Karpas-422 (cell line): ENCODE measurements around the gene NPAS3. TPM values are rescaled to one million over a fixed set of nuclear protein-coding genes. Genes with fewer than 3 reads are reported as not detected.

Experiments
- DNase-seq: peaks from one replicate; pipeline ENCODE4 v3.0.0-alpha.2; 2015
- H2AFZ ChIP-seq: fragments of 200-600 bp; sonication (generic); 2 replicates; pipeline ENCODE4 v1.6.1; 2014; ENCODE audit warnings: antibody characterized with exemption, low read length, mixed read lengths
- H3K27ac ChIP-seq: fragments of 200-600 bp; sonication (generic); 2 replicates; pipeline ENCODE4 v1.5.1; 2014; ENCODE audit warnings: mild to moderate bottlenecking, low read length, moderate library complexity
- H3K27me3 ChIP-seq: fragments of 200-600 bp; sonication (generic); 2 replicates; pipeline ENCODE4 v1.6.1; 2014; ENCODE audit warnings: low read length, mixed read lengths
- H3K36me3 ChIP-seq: fragments of 200-600 bp; sonication (generic); 2 replicates; pipeline ENCODE4 v1.6.1; 2014; ENCODE audit warnings: low read length, mixed read lengths; ENCODE audit not compliant: insufficient read depth
- H3K4me1 ChIP-seq: fragments of 200-600 bp; sonication (generic); 2 replicates; pipeline ENCODE4 v1.6.1; 2014; ENCODE audit warnings: mild to moderate bottlenecking, low read length, mixed read lengths
- H3K4me2 ChIP-seq: fragments of 200-600 bp; sonication (generic); 2 replicates; pipeline ENCODE4 v1.6.1; 2014; ENCODE audit warnings: low read length, low read depth, mild to moderate bottlenecking; ENCODE audit not compliant: poor library complexity, severe bottlenecking
- H3K4me3 ChIP-seq: fragments of 200-600 bp; sonication (generic); 2 replicates; pipeline ENCODE4 v1.5.1; 2014; ENCODE audit warnings: mild to moderate bottlenecking, antibody characterized with exemption, low read length, mixed read lengths
- H3K79me2 ChIP-seq: fragments of 200-600 bp; sonication (generic); 2 replicates; pipeline ENCODE4 v1.6.1; 2014; ENCODE audit warnings: mild to moderate bottlenecking, low read length, mixed read lengths
- H3K9ac ChIP-seq: fragments of 200-600 bp; sonication (generic); 2 replicates; pipeline ENCODE4 v1.6.0; 2014; ENCODE audit warnings: low read length
- H3K9me2 ChIP-seq: fragments of 200-600 bp; sonication (generic), shearing (Covaris generic); replicated peaks from 2 replicates; pipeline ENCODE4 v1.6.0; 2014; ENCODE audit warnings: mild to moderate bottlenecking, low read length, moderate library complexity; ENCODE audit not compliant: insufficient read depth
- H3K9me3 ChIP-seq: fragments of 300-700, 200-600 bp; sonication (generic); 2 replicates; pipeline ENCODE4 v1.6.1; 2014; ENCODE audit warnings: low read length, mixed read lengths
- H4K20me1 ChIP-seq: fragments of 200-600 bp; sonication (generic); 2 replicates; pipeline ENCODE4 v1.6.1; 2014; ENCODE audit warnings: mild to moderate bottlenecking, antibody characterized with exemption, low read length, low read depth; ENCODE audit not compliant: insufficient read depth
- total RNA-seq: library from RNA; depleted of rRNA; stranded (reverse); fragments of >200 nt; shearing (Covaris generic); gene quantifications from 2 replicates; pipeline ENCODE4 v1.2.3, GENCODE V29; 2014; ENCODE audit warnings: low replicate concordance

The NPAS3 gene
- total RNA-seq, 1 experiment from 2014 or later, result 1.6 TPM

DNA sequence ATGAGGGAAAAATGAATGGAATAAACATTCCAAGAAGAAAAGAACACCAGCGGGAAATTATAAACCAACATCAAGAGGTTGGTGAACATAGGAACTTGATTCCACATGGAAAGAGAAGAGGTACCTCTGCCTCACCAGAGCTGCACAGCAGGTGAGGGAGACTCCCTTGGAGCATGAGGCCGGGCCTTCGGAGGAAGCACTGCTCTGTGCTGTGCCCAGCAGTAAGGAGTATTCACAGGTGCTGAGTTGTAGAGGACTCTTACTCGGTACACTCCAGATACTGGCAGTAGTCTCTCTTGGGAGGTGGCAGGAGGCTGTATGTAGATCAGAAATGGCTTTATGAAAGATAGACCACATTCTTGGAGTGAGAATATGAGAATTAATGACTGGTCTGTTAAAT lies 76.0 kb downstream of the NPAS3 start:
- no peaks in the 10 kb centered on the region for H3K27me3 ChIP-seq
- H2AFZ ChIP-seq, result no peak overlapping the region
- H3K27ac ChIP-seq, result no peak overlapping the region
- no peaks in the 10 kb centered on the region for H3K9me3 ChIP-seq
- H3K4me2 ChIP-seq, result no peak overlapping the region
- H3K9ac ChIP-seq, result no peak overlapping the region
- no peaks in the 10 kb centered on the region for H4K20me1 ChIP-seq
- no peaks in the 10 kb centered on the region for H3K4me1 ChIP-seq
- no peak for DNase-seq
- no peaks in the 10 kb centered on the region for H3K36me3 ChIP-seq
- H3K9me2 ChIP-seq, result no peaks in the 10 kb centered on the region
- H3K4me3 ChIP-seq, result no peak overlapping the region
- no peaks in the 10 kb centered on the region for H3K79me2 ChIP-seq

DNA sequence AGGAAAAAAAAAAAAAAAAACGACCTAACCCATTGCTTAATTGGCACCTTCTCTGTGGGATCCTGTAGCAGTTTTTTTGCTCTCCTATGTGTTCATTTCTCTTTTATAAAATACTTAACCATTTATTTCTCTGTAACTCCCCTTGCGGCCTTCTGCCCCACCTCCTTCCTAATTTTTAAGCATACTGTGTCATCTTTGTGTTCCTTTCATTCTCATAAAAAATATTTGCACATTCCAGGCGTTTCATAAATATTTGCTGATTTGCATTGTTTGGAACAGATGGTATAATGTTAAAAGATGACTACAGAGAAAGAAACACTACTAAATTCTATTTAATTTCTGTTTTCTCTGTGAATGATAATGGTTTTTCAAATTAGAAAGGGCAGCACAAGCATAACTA lies 77.9 kb downstream of the NPAS3 start:
- Histone ChIP-seq H4K20me1 (no peaks in the 10 kb centered on the region), H3K4me1 (no peaks in the 10 kb centered on the region), H3K4me3 (no peak overlapping the region), H3K9me2 (no peaks in the 10 kb centered on the region), H2AFZ (no peak overlapping the region), H3K4me2 (no peak overlapping the region), H3K36me3 (no peaks in the 10 kb centered on the region), H3K79me2 (no peaks in the 10 kb centered on the region), H3K9ac (no peak overlapping the region), H3K27ac (no peak overlapping the region), H3K9me3 (no peaks in the 10 kb centered on the region), H3K27me3 (no peaks in the 10 kb centered on the region)
- no peak for DNase-seq

DNA sequence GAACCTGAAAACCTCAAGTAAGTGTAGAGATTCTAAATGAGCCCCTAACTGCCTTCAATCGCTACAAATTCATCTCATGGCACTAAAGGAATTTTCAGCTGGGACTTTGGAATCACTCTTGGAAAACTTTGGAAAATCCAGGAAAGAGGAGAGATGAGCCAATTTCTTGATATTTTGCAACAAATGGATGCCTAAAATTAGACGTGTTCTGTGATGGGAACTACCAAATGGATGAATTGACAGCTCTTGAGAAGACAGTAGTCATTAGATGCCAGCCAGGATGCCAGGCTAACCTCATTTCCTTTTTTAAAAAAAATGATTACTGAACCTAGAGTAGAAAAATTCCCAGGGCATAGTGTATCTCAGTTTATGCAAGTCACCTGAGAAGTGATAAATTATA lies 78.3 kb downstream of the NPAS3 start:
- DNase-seq, result no peak
- no peaks in the 10 kb centered on the region for H3K4me1 ChIP-seq

DNA sequence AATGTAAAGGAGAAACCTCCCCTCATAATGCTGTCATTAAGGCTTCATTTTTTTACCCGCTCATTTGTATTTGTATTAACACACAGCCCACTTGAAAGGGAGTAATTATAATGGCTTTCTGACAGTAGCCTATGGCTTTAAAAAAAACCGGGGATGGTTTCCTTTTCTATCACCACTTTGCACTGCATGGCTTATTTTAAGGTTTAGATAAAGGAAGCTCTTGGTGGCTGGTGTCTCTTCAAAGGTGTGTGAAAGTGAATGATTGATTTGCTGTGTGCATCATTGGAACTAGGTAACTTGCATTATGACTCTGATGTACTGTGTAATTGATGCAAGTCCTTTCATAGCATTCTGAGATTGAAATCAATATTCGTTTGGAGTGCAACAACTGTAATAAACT lies 80.7 kb downstream of the NPAS3 start:
- Histone ChIP-seq H3K36me3 (no peaks in the 10 kb centered on the region), H3K4me2 (no peak overlapping the region), H3K9ac (no peak overlapping the region), H3K27ac (no peak overlapping the region), H3K27me3 (no peaks in the 10 kb centered on the region), H3K79me2 (no peaks in the 10 kb centered on the region), H3K4me1 (no peaks in the 10 kb centered on the region), H4K20me1 (no peaks in the 10 kb centered on the region), H3K4me3 (no peak overlapping the region), H3K9me3 (no peaks in the 10 kb centered on the region), H3K9me2 (no peaks in the 10 kb centered on the region), H2AFZ (no peak overlapping the region)
- DNase-seq, result no peak

More for the DNA sequence above, 78.3 kb downstream of the NPAS3 start:
- Histone ChIP-seq H3K4me2 (no peak overlapping the region), H3K36me3 (no peaks in the 10 kb centered on the region), H3K27ac (no peak overlapping the region), H3K79me2 (no peaks in the 10 kb centered on the region), H3K27me3 (no peaks in the 10 kb centered on the region), H2AFZ (no peak overlapping the region), H3K9me2 (no peaks in the 10 kb centered on the region), H3K9ac (no peak overlapping the region), H3K4me3 (no peak overlapping the region), H4K20me1 (no peaks in the 10 kb centered on the region), H3K9me3 (no peaks in the 10 kb centered on the region)

DNA sequence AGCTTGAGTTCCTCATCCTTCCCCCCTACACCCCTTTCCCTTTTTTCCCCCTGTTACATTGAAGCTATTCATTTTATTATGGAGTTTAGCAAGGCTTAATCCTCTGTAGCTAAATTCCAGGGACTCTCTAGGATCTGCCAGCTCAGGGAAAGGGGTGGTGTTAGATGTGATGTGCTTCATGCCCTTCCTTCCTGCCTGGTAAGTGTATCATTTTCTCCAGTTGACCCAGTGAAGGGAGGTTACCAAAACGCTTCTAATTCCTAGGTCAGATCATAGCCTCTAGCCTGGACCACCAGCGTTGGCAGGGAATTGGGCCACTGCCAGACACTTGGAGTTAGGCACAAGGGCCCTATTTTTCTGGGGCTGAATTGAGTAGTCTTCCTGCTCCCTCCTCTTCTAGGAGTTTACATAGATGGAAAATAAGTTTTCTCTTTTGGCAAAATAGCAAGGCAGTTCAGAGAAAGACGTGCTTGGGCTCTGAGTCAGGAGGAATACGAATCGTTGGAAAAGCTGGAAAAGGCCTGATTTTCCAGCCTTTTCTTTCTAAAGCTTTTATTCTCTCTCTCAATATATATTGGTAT lies 88.3 kb downstream of the NPAS3 start:
- Histone ChIP-seq H3K9me3 (no peaks in the 10 kb centered on the region; the same call in 1 of the 2 replicates), H2AFZ (no peak overlapping the region), H3K9me2 (no peaks in the 10 kb centered on the region), H3K27ac (no peak overlapping the region), H4K20me1 (no peaks in the 10 kb centered on the region), H3K4me3 (no peak overlapping the region), H3K4me1 (no peaks in the 10 kb centered on the region), H3K4me2 (no peak overlapping the region), H3K27me3 (no peaks in the 10 kb centered on the region), H3K36me3 (no peaks in the 10 kb centered on the region), H3K9ac (no peak overlapping the region), H3K79me2 (no peaks in the 10 kb centered on the region)
- no peak for DNase-seq

DNA sequence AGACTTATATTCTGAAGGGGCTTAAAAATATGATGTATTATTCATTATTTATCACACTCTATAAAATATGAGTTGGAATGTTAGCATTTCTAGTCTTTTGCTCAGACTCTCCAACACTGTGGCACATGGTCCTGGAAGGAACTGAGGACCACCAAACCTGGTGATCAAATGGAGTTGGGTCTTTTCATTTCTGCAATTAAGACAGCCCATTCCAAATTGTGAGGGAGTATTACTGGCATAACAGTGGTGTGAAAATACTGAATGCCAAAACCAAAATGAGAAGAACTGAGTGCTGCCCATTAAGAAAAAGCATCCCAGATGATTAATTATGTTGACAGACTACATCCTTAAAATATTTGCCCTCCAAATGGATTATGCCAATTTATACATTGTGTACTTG lies 90.8 kb downstream of the NPAS3 start:
- H3K9ac ChIP-seq, result no peak overlapping the region
- no peaks in the 10 kb centered on the region for H3K9me2 ChIP-seq
- DNase-seq, result no peak
- H3K4me2 ChIP-seq, result no peak overlapping the region
- no peaks in the 10 kb centered on the region; the same call in 1 of the 2 replicates for H3K9me3 ChIP-seq
- H3K79me2 ChIP-seq, result no peaks in the 10 kb centered on the region
- no peak overlapping the region for H2AFZ ChIP-seq
- H3K27me3 ChIP-seq, result no peaks in the 10 kb centered on the region
- no peaks in the 10 kb centered on the region for H3K36me3 ChIP-seq
- no peaks in the 10 kb centered on the region for H3K4me1 ChIP-seq
- no peaks in the 10 kb centered on the region for H4K20me1 ChIP-seq
- H3K27ac ChIP-seq, result no peak overlapping the region
- no peak overlapping the region for H3K4me3 ChIP-seq

DNA sequence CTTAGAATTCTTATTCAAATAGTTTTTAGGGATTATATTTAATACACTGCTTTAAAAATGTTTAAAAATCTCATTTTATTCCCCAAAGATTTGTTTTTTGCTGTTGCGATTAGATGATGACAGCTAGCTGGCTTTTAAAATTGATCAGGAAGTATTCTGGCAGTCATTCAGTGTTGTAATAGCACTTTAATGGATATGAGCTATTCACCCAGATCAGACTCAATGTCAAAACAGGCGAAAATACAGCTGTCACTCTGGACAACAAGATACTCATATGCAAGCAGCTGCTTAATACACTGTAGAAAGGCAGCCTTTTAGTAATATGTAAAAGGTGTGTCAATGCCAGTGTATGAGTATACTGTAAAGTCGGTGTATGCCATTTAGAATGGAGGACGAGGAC lies 91.7 kb downstream of the NPAS3 start:
- Histone ChIP-seq H3K79me2 (no peaks in the 10 kb centered on the region), H3K27me3 (no peaks in the 10 kb centered on the region), H3K4me3 (no peak overlapping the region), H3K36me3 (no peaks in the 10 kb centered on the region), H3K27ac (no peak overlapping the region), H3K9ac (no peak overlapping the region), H3K4me2 (no peak overlapping the region), H3K4me1 (no peaks in the 10 kb centered on the region), H2AFZ (no peak overlapping the region), H4K20me1 (no peaks in the 10 kb centered on the region), H3K9me3 (no peaks in the 10 kb centered on the region; the same call in 1 of the 2 replicates), H3K9me2 (no peaks in the 10 kb centered on the region)
- DNase-seq, result no peak

DNA sequence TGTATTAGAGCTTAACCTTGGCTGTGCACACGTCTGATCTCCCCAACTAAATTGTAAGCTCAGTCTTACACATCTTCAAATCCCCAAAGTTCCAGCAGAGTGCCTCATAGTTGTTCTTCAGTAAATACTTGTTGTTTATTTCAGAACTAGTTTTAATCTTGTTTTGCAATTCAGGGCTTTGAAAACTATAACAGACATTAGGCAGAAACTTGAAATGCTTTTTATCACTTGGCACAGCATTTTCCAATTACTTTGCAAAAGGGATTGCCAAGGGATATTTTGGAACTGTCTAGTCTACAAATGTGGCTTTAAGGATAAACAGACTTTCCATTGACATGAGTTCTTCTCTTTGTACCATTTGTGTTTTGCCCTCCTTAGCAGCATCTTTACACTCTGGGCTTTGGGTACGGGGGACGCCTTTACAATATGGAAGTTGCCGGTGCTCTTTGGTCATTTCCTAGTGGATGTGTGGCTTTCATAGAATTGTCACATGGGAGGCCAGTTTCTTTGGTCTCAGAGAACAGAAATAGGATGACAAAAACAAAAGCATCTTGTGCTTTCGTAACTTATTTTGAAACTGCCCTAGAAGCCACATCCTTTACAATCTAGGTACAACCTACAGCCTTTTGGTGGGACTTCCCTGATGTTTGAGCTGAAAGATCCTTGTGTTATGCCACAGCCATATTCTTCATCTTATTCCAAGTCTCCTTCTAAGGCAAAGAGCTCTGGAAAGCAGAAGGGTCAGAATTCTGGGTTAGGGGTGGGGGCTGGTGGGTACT lies 96.9 kb downstream of the NPAS3 start:
- Histone ChIP-seq H3K4me1 (peaks cover 1% of the 10 kb centered on the region; the same call in 1 of the 2 replicates), H3K9ac (no peak overlapping the region), H4K20me1 (no peaks in the 10 kb centered on the region), H2AFZ (no peak overlapping the region), H3K27ac (no peak overlapping the region), H3K4me3 (no peak overlapping the region), H3K9me3 (no peaks in the 10 kb centered on the region), H3K9me2 (no peaks in the 10 kb centered on the region), H3K27me3 (no peaks in the 10 kb centered on the region), H3K36me3 (no peaks in the 10 kb centered on the region), H3K4me2 (no peak overlapping the region), H3K79me2 (no peaks in the 10 kb centered on the region)
- no peak for DNase-seq
